Heart right ventricle (tissue), 16 donors: ENCODE results near the gene SLC46A2. TPM values are rescaled to one million over a fixed set of nuclear protein-coding genes. Genes with fewer than 3 reads are reported as not detected.

Source experiments
- ATAC-seq, 8 donors: fragments of 200-7000 bp; cut with Tn5 transposase; one replicate each; pipeline ENCODE4 v1.9.1; 2020; ENCODE audit warnings: mild to moderate bottlenecking in 8 of 8, moderate library complexity in 8 of 8, moderate number of reproducible peaks in 1 of 8
- DNase-seq, 2 donors: peaks; one replicate each; pipeline ENCODE4 v3.0.0-alpha.2; 2020
- H3K27ac ChIP-seq, 10 donors: fragments of 200-600 bp; sonication (generic) in 2 of 10; one replicate each; pipeline versions ENCODE4 v1.5.0 to v1.8.0; 2020 to 2022; ENCODE audit warnings: mild to moderate bottlenecking in 3 of 10
- H3K27me3 ChIP-seq, 7 donors: fragments of 200-600 bp; one replicate each; pipeline ENCODE4 v1.8.0; 2021 to 2022; ENCODE audit warnings: mild to moderate bottlenecking in 2 of 7
- H3K36me3 ChIP-seq, 9 donors: fragments of 200-600 bp; sonication (generic) in 1 of 9; one replicate each; pipeline versions ENCODE4 v1.5.0 to v1.8.0; 2020 to 2022; ENCODE audit warnings: mild to moderate bottlenecking in 2 of 9
- H3K4me1 ChIP-seq, 9 donors: fragments of 200-600 bp; sonication (generic) in 1 of 9; one replicate each; pipeline versions ENCODE4 v1.5.0 to v1.8.0; 2020 to 2022; ENCODE audit warnings: mild to moderate bottlenecking in 4 of 9
- H3K4me3 ChIP-seq, 10 donors: fragments of 200-600 bp; sonication (generic) in 2 of 10; one replicate each; pipeline versions ENCODE4 v1.5.0 to v1.8.0; 2020 to 2022; ENCODE audit warnings: mild to moderate bottlenecking in 7 of 10, moderate library complexity in 2 of 10
- H3K9me3 ChIP-seq, 11 donors: fragments of 200-600 bp in 10 of 11; sonication (generic) in 2 of 11; one replicate each; pipeline versions ENCODE4 v1.5.0 to v1.8.0; 2013 to 2022; ENCODE audit warnings: mild to moderate bottlenecking in 2 of 11, control low read depth in 1 of 11, moderate library complexity in 1 of 11
- WGBS, 2 donors: extraction: QIAGEN DNeasy Blood & Tissue Kit; methylation state at CpG; one replicate each; pipeline ENCODE4 v1.1.7; 2013; ENCODE audit warnings: inconsistent platforms in 1 of 2; 5-methylcytosine and 5-hydroxymethylcytosine counted together
- intact Hi-C, 10 donors: fragments of 100-400 bp; cut with DNase I; formaldehyde crosslinking; loops; one replicate each; pipeline versions ENCODE4 v1.11.1 to v1.14.2; 2022
- polyA plus RNA-seq, 2 donors: library from polyadenylated mRNA; stranded (reverse); fragments of 200-250 nt; gene quantifications; one replicate each; pipeline ENCODE4 v1.2.3, GENCODE V29; 2013
- total RNA-seq, 10 donors: library from RNA; stranded (reverse); fragmentation: NEBNext Ultra II Directional in 3 of 10; extraction: Animal tissue kit (Norgen Biotek cat#: 25700) in 3 of 10; gene quantifications; one replicate each; pipeline versions ENCODE4 v1.2.1 to v1.2.4, GENCODE V29; 2021 to 2023
- TF ChIP-seq, protein P1 (sequence below), 9 donors: fragments of 200-600 bp; sonication (generic) in 2 of 9; IDR thresholded peaks; one replicate each; pipeline versions ENCODE4 v1.5.0 to v1.8.0; 2021 to 2022; ENCODE audit warnings: antibody characterized with exemption in 9 of 9, mild to moderate bottlenecking in 5 of 9, moderate library complexity in 1 of 9
- donor health status: Arrhythmogenic right ventricular cardiomyopathy.
- donor health status: ischemic (EF 13 %, LVEDD 7.1; RV severe dilation, severe dysfunction).
- donor health status: healthy with polysubstance abuse.
- donor health status: DM: no; HTN: yes; CAD: no.
- donor health status: DM: no; HTN: no; CAD: no.
- donor health status: ischemic (EF 25% LVEDD 6.9; RV normal size, moderate dysfunction).
- donor health status: ischemic (EF 25% LVEDD 5.7; RV mildly dilated, moderate dysfunction).
- donor health status: healthy.
- donor health status: DM: yes; HTN: yes; CAD: no.
- donor health status: Ischemic cardiomyopathy.
- donor health status: ischemic (EF 35%, LVEDD 5.7; RV mildly dilated, moderate dysfunction).
- donor health status: nonischemic (EF 11% LVEDD 7.7; RV severe dilation, severe dysfunction).
- donor health status: DM: yes; HTN: yes; CAD: no.
- donor health status: PGD.
- donor health status: ischemic (EF 29% LVEDD 5.4; RV normal size, mild dysfunction).
- donor health status: nonischemic (EF 23%, LVEDD 6.1; RV moderate dilation, normal function).

The SLC46A2 gene
- total and polyA plus RNA-seq, 12 donors, result 0.06 to 0.42 (median 0.15) TPM; not detected in 9

DNA sequence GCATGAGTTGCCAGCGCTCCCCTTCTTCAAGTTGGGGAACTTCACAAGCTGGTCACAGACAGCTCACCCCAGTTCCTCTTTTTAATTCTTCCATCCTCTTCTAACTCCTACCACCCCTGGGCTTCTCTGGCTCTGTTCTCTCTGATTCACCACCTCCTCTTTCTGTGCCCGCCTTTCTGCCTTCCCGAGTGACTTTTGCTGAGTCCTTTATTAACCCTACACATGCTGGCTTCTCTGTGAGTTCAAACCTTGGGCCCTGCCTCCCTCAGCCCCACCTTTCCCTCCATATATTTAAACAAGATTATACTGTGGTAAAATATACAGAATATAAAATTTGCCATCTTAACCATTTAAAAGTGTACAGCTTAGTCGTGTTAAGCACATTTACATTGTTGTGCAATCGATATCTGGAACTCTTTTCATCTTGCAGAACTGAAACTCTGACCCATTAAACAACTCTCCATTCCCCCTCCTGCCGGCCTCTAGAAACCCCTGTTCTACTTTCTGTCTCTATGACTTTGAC, 32.0 kb downstream of the SLC46A2 start:
- Histone ChIP-seq H3K27me3 (no peaks in the 10 kb centered on the region), H3K4me1 (peaks cover 0 to 65% (median 16%) of the 10 kb centered on the region in 9 donors), H3K9me3 (no peaks in the 10 kb centered on the region), H3K36me3 (peaks cover 0 to 9% (median 0%) of the 10 kb centered on the region in 9 donors), H3K4me3 (no peak overlapping the region), H3K27ac (peak overlapping the region in 1 of 10 donors; percentile 68)
- 70 to 75% methylated on average over 6 of the region's 6 CpGs for WGBS, 2 donors
- TF ChIP-seq, protein P1, sequence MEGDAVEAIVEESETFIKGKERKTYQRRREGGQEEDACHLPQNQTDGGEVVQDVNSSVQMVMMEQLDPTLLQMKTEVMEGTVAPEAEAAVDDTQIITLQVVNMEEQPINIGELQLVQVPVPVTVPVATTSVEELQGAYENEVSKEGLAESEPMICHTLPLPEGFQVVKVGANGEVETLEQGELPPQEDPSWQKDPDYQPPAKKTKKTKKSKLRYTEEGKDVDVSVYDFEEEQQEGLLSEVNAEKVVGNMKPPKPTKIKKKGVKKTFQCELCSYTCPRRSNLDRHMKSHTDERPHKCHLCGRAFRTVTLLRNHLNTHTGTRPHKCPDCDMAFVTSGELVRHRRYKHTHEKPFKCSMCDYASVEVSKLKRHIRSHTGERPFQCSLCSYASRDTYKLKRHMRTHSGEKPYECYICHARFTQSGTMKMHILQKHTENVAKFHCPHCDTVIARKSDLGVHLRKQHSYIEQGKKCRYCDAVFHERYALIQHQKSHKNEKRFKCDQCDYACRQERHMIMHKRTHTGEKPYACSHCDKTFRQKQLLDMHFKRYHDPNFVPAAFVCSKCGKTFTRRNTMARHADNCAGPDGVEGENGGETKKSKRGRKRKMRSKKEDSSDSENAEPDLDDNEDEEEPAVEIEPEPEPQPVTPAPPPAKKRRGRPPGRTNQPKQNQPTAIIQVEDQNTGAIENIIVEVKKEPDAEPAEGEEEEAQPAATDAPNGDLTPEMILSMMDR (IDR thresholded peaks at IDR 0.05), result no peak
- intact Hi-C loops, result no loop called here
- DNase-seq (no peak), ATAC-seq (peak in 5 of 8 donors; percentile 24 to 44 (median 44))

DNA sequence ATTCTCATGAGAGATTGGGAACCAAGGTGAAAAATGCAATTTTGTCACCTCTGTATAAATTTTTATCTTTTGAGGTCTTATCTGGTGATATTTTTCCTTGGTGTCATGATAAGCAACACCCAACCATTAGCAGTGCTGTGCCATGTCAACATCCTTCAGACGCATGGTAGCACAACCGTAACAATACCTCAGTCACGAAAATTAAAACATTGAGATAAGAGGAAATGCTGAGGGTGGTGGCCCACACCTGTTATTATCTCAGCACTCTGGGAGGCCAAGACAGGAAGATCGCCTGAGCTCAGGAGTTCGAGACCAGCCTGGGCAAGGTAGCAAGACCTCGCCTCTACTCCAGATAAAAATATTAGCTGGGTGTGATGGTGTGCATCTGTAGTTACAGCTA, 32.7 kb downstream of the SLC46A2 start:
- ATAC-seq, result no peak

DNA sequence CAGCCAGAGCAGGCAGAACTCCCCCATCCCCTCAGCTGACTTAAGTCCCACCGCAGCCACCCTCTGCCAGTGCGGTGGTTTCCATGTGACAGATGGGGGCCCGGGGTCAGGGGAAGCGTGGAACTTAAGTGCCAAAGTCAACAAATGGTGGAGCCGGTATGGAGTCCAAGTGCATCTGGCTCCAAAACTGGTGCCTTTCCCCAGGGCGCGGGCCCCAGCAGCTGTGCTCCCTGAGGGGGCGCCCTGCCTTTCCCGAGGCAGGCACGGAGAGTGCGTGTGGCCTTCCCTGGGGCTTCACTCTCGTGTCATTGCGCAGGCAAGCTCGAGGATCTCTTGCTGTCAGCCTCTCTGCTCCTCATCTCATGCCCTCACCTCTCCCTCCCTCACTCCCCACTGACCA, 33.8 kb downstream of the SLC46A2 start:
- H3K9me3 ChIP-seq, result no peaks in the 10 kb centered on the region
- 74 to 82% methylated on average over 14 of the region's 14 CpGs for WGBS, 2 donors
- TF ChIP-seq, protein P1 (IDR thresholded peaks at IDR 0.05), result no peak
- H3K27ac ChIP-seq, result no peak overlapping the region
- peaks cover 0 to 53% (median 12%) of the 10 kb centered on the region in 9 donors for H3K4me1 ChIP-seq
- no peaks in the 10 kb centered on the region for H3K27me3 ChIP-seq
- H3K4me3 ChIP-seq, result no peak overlapping the region
- ATAC-seq (no peak), DNase-seq (no peak)
- H3K36me3 ChIP-seq, result peaks cover 0 to 26% (median 0%) of the 10 kb centered on the region in 9 donors
- intact Hi-C loops, result no loop called here

More for the DNA sequence above, 32.7 kb downstream of the SLC46A2 start:
- Histone ChIP-seq H3K27me3 (no peaks in the 10 kb centered on the region), H3K36me3 (peaks cover 0 to 14% (median 0%) of the 10 kb centered on the region in 9 donors), H3K4me1 (peaks cover 0 to 61% (median 16%) of the 10 kb centered on the region in 9 donors), H3K4me3 (no peak overlapping the region), H3K9me3 (no peaks in the 10 kb centered on the region), H3K27ac (peak overlapping the region in 1 of 10 donors; percentile 68)
- intact Hi-C loops, result no loop called here
- no peak for DNase-seq
- TF ChIP-seq, protein P1 (IDR thresholded peaks at IDR 0.05), result no peak
- WGBS, 2 donors, result 92 to 95% methylated on average over 6 of the region's 6 CpGs

DNA sequence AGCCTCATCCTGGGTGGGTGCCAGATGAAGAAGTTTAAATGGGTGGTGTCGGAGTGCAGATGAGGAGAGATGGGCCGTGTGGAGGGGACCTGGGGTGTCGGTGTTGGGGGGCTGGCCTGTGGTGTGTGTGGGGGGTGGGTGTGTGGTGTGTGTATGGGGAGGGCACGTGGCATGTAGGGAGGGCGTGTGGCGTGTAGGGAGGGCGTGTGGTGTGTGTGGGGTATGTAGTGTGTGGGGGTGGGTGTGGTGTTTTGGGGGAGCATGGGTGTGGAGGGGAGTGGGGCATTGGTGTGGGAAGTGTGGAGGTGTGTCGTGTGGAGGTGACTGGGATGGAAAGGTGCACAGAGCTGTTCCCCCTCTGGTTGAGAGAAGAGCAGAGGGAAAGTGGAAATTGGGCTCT, 34.5 kb downstream of the SLC46A2 start:
- Histone ChIP-seq H3K4me3 (no peak overlapping the region), H3K27ac (no peak overlapping the region), H3K9me3 (no peaks in the 10 kb centered on the region), H3K36me3 (peaks cover 0 to 32% (median 0%) of the 10 kb centered on the region in 9 donors), H3K27me3 (no peaks in the 10 kb centered on the region), H3K4me1 (peaks cover 0 to 47% (median 5%) of the 10 kb centered on the region in 9 donors)
- intact Hi-C loops, result no loop called here
- DNase-seq (no peak), ATAC-seq (no peak)
- TF ChIP-seq, protein P1 (IDR thresholded peaks at IDR 0.05), result no peak
- 99% methylated on average over 8 of the region's 8 CpGs for WGBS, 2 donors
